HepG2 (cell line): Measurements from ENCODE around the gene RDM1. TPM values are rescaled to one million over a fixed set of nuclear protein-coding genes. Genes with fewer than 3 reads are reported as not detected.

ENCODE experiments used
- ELF3 ChIP-seq: IDR thresholded peaks from 2 replicates; pipeline ENCODE4 v1.6.1; 2016; ENCODE audit warnings: missing genetic modification reagents, missing compliant biosample characterization
- FOXA1 ChIP-seq, 2 experiments: fragments of 450-650 bp in 1 of 2; sonication (generic) in 1 of 2; formaldehyde crosslinking in 1 of 2; IDR thresholded peaks; 2 replicates each; pipeline versions ENCODE4 v1.4.0 to v1.6.1; 2016 to 2020; ENCODE audit warnings: missing genetic modification reagents in 1 of 2
- FOXO1 ChIP-seq: sonication (generic); formaldehyde crosslinking; IDR thresholded peaks from 2 replicates; pipeline ENCODE4 v1.4.0; 2020; ENCODE audit warnings: missing genetic modification reagents
- GATAD2A ChIP-seq: IDR thresholded peaks from 2 replicates; pipeline ENCODE4 v1.6.1; 2016
- JARID2 ChIP-seq: sonication (generic); formaldehyde crosslinking; IDR thresholded peaks from 2 replicates; pipeline ENCODE4 v1.8.1; 2023; ENCODE audit warnings: missing genetic modification reagents, inconsistent platforms; ENCODE audit not compliant: insufficient replicate concordance
- NFE2L2 ChIP-seq: fragments of 150-350 bp; IDR thresholded peaks from 2 replicates; pipeline ENCODE4 v1.6.1; 2014; ENCODE audit warnings: low read length
- POLR2AphosphoS2 ChIP-seq: IDR thresholded peaks from 2 replicates; pipeline ENCODE4 v1.6.1; 2011; ENCODE audit warnings: low read depth, low read length, improper control_type of control experiment
- RARG ChIP-seq: sonication (generic); formaldehyde crosslinking; IDR thresholded peaks from 2 replicates; pipeline ENCODE4 v1.4.0; 2020; ENCODE audit warnings: low read depth, mild to moderate bottlenecking, missing genetic modification reagents
- SIX1 ChIP-seq: sonication (generic); formaldehyde crosslinking; IDR thresholded peaks from 2 replicates; pipeline ENCODE4 v1.4.0; 2020; ENCODE audit warnings: missing genetic modification reagents, borderline replicate concordance
- SMARCC2 ChIP-seq: fragments of 450-650 bp; IDR thresholded peaks from 2 replicates; pipeline ENCODE4 v1.6.1; 2017; ENCODE audit warnings: antibody characterized with exemption, mild to moderate bottlenecking
- SMC3 ChIP-seq: IDR thresholded peaks from 2 replicates; pipeline ENCODE4 v1.6.1; 2011; ENCODE audit warnings: low read length, improper control_type of control experiment
- SP4 ChIP-seq: sonication (generic); formaldehyde crosslinking; IDR thresholded peaks from 2 replicates; pipeline ENCODE4 v1.8.1; 2023; ENCODE audit warnings: mild to moderate bottlenecking, missing genetic modification reagents
- TBL1XR1 ChIP-seq: fragments of 150-350 bp; IDR thresholded peaks from 2 replicates; pipeline ENCODE4 v1.6.1; 2014; ENCODE audit warnings: borderline replicate concordance, low read length; ENCODE audit not compliant: partially characterized antibody
- UBTF ChIP-seq: sonication (generic); formaldehyde crosslinking; IDR thresholded peaks from 2 replicates; pipeline ENCODE4 v1.4.0; 2020; ENCODE audit warnings: mild to moderate bottlenecking, missing genetic modification reagents
- ZFP1 ChIP-seq: IDR thresholded peaks from 2 replicates; pipeline ENCODE4 v1.6.1; 2016
- ZNF318 ChIP-seq: sonication (generic); formaldehyde crosslinking; IDR thresholded peaks from 2 replicates; pipeline ENCODE4 v1.4.0; 2020; ENCODE audit warnings: mild to moderate bottlenecking, missing genetic modification reagents
- ZNF326 ChIP-seq: sonication (generic); formaldehyde crosslinking; IDR thresholded peaks from 2 replicates; pipeline ENCODE4 v1.4.0; 2020; ENCODE audit warnings: missing genetic modification reagents, borderline replicate concordance
- ZNF513 ChIP-seq: sonication (generic); formaldehyde crosslinking; conservative IDR thresholded peaks from 2 replicates; pipeline ENCODE4 v1.5.0; 2020; ENCODE audit warnings: missing genetic modification reagents
- ZNF549 ChIP-seq: sonication (generic); formaldehyde crosslinking; IDR thresholded peaks from 2 replicates; pipeline ENCODE4 v1.5.0; 2020; ENCODE audit warnings: missing genetic modification reagents
- polyA plus RNA-seq, 8 experiments: library from polyadenylated mRNA; depleted of rRNA in 3 of 8; stranded (reverse) in 7 of 8; unstranded in 1 of 8; fragments of >200 nt; fragmentation: Illumina TruSeq in 4 of 8; extraction: Trizol in 4 of 8; gene quantifications; 2 replicates each; pipeline versions ENCODE4 v1.2.1 to v1.2.3, GENCODE V29; 2011 to 2016; ENCODE audit warnings: low read depth in 4 of 8, missing spikeins in 1 of 8, mixed read lengths in 1 of 8; ENCODE audit not compliant: insufficient read depth in 1 of 8
- total RNA-seq, 5 experiments: library from RNA; depleted of rRNA; stranded (reverse); fragments of >200 nt; fragmentation: Illumina TruSeq; extraction: Trizol; gene quantifications; 2 replicates each; pipeline ENCODE4 v1.2.3, GENCODE V29; 2016; ENCODE audit warnings: low read depth in 1 of 5

The RDM1 gene
- total and polyA plus RNA-seq, 2 of the 13 experiments (the other 11 are each of a cell fraction or from before 2014, with no cell fraction given), result 0.28 to 0.40 TPM

GRCh38 chr17:35969558-35970380, 39.2 kb upstream of the RDM1 start (continued):
- TF ChIP-seq UBTF (CRISPR knock-in tag), result no peak
- no peak for TF ChIP-seq POLR2AphosphoS2
- TF ChIP-seq SMC3, result peak; percentile 98
- no peak for TF ChIP-seq ZNF549 (CRISPR knock-in tag)
- TF ChIP-seq ZNF326 (CRISPR knock-in tag), result no peak
- TF ChIP-seq GATAD2A, result no peak
- TF ChIP-seq TBL1XR1, result no peak
- TF ChIP-seq ZNF513 (CRISPR knock-in tag), result no peak
- no peak for TF ChIP-seq SMARCC2
- TF ChIP-seq SP4, result no peak
- no peak for TF ChIP-seq RARG (CRISPR knock-in tag)
- TF ChIP-seq FOXO1 (CRISPR knock-in tag), result peak; percentile 14; the same call in 1 of the 2 replicates
- TF ChIP-seq FOXA1 (IDR thresholded peaks at IDR 0.05), result no peak
- 0 out of 2 replicates have a peak, but pooled peaks have one; percentile 1 for TF ChIP-seq FOXA1 (CRISPR knock-in tag; IDR thresholded peaks at IDR 0.05)
- TF ChIP-seq JARID2 (CRISPR knock-in tag), result no peak
- TF ChIP-seq ZFP1, result no peak
- 0 out of 2 replicates have a peak, but pooled peaks have one; percentile 18 for TF ChIP-seq ELF3 (CRISPR knock-in tag)
- no peak for TF ChIP-seq SIX1 (CRISPR knock-in tag)
- TF ChIP-seq ZNF318 (CRISPR knock-in tag), result no peak
- 0 out of 2 replicates have a peak, but pooled peaks have one; percentile 4 for TF ChIP-seq NFE2L2
